Peyer's patch (tissue), 4 donors: ENCODE results near the gene BMP2K. TPM values are rescaled to one million over a fixed set of nuclear protein-coding genes. Genes with fewer than 3 reads are reported as not detected.

Experiments used
- DNase-seq, 3 donors: peaks; one replicate each; pipeline ENCODE4 v3.0.0-alpha.2; 2017 to 2019
- H3K27ac ChIP-seq, 4 donors: fragments of 200-600 bp; sonication (generic); one replicate each; pipeline ENCODE4 v1.5.1; 2016 to 2019
- H3K27me3 ChIP-seq, 2 donors: fragments of 200-600 bp; sonication (generic); one replicate each; pipeline ENCODE4 v1.5.1; 2019
- H3K36me3 ChIP-seq, 3 donors: fragments of 200-600 bp; sonication (generic); one replicate each; pipeline ENCODE4 v1.5.1; 2016 to 2019
- H3K4me1 ChIP-seq, 4 donors: fragments of 200-600 bp; sonication (generic); one replicate each; pipeline ENCODE4 v1.5.1; 2016 to 2019
- H3K4me3 ChIP-seq, 4 donors: fragments of 200-600 bp; sonication (generic); 1 replicate in 3 of 4; 2 replicates in 1 of 4; pipeline ENCODE4 v1.5.1; 2016 to 2019; ENCODE audit warnings: mild to moderate bottlenecking in 1 of 4
- H3K9me3 ChIP-seq, 4 donors: fragments of 200-600 bp; sonication (generic); one replicate each; pipeline ENCODE4 v1.5.1; 2016 to 2019; ENCODE audit warnings: mild to moderate bottlenecking in 1 of 4
- CTCF ChIP-seq, 6 experiments: fragments of 450-650 bp in 4 of 6; fragments of 200-600 bp in 2 of 6; sonication (generic) in 1 of 6; IDR thresholded peaks; one replicate each; pipeline ENCODE4 v1.5.1; 2017 to 2019; ENCODE audit warnings: antibody characterized with exemption in 6 of 6, mild to moderate bottlenecking in 3 of 6, moderate library complexity in 1 of 6
- POLR2A ChIP-seq, 2 donors: fragments of 450-650 bp; IDR thresholded peaks; one replicate each; pipeline ENCODE4 v1.5.1; 2017; ENCODE audit warnings: antibody characterized with exemption in 2 of 2, mild to moderate bottlenecking in 2 of 2, moderate library complexity in 2 of 2
- total RNA-seq, 4 donors: library from RNA; depleted of rRNA; stranded (reverse); fragments of >200 nt; gene quantifications; one replicate each; pipeline ENCODE4 v1.1.0, GENCODE V29; 2016

Gene BMP2K
- total RNA-seq, 4 donors from 2014 or later, result 69.5 to 92.4 (median 78.6) TPM

GRCh38 chr4:78845472-78845871, 69.3 kb downstream of the BMP2K start:
- no peak overlapping the region for H3K4me3 ChIP-seq
- H3K27ac ChIP-seq, result no peak overlapping the region
- H3K9me3 ChIP-seq, result no peaks in the 10 kb centered on the region
- H3K4me1 ChIP-seq, result no peaks in the 10 kb centered on the region
- DNase-seq, result no peak
- no peak for TF ChIP-seq CTCF (IDR thresholded peaks at IDR 0.05)
- TF ChIP-seq POLR2A (IDR thresholded peaks at IDR 0.05), result no peak
- H3K36me3 ChIP-seq, result no peaks in the 10 kb centered on the region
- H3K27me3 ChIP-seq, result no peaks in the 10 kb centered on the region

GRCh38 chr4:78846258-78846657, 70.1 kb downstream of the BMP2K start:
- DNase-seq, result no peak
- Histone ChIP-seq H3K9me3 (no peaks in the 10 kb centered on the region), H3K27ac (no peak overlapping the region), H3K36me3 (peaks cover 0 to 5% (median 0%) of the 10 kb centered on the region in 3 donors), H3K4me1 (no peaks in the 10 kb centered on the region), H3K4me3 (no peak overlapping the region), H3K27me3 (no peaks in the 10 kb centered on the region)
- TF ChIP-seq POLR2A (IDR thresholded peaks at IDR 0.05) (no peak), CTCF (IDR thresholded peaks at IDR 0.05) (no peak)

GRCh38 chr4:78862314-78862737, 86.2 kb downstream of the BMP2K start:
- no peak overlapping the region for H3K27ac ChIP-seq
- no peak for DNase-seq
- no peak overlapping the region for H3K4me3 ChIP-seq
- no peaks in the 10 kb centered on the region for H3K9me3 ChIP-seq
- H3K4me1 ChIP-seq, result peaks cover 0 to 15% (median 0%) of the 10 kb centered on the region in 4 donors
- H3K36me3 ChIP-seq, result peaks cover 0 to 38% (median 0%) of the 10 kb centered on the region in 3 donors
- H3K27me3 ChIP-seq, result no peaks in the 10 kb centered on the region
- no peak for TF ChIP-seq CTCF (IDR thresholded peaks at IDR 0.05)
- TF ChIP-seq POLR2A (IDR thresholded peaks at IDR 0.05), result no peak

DNA sequence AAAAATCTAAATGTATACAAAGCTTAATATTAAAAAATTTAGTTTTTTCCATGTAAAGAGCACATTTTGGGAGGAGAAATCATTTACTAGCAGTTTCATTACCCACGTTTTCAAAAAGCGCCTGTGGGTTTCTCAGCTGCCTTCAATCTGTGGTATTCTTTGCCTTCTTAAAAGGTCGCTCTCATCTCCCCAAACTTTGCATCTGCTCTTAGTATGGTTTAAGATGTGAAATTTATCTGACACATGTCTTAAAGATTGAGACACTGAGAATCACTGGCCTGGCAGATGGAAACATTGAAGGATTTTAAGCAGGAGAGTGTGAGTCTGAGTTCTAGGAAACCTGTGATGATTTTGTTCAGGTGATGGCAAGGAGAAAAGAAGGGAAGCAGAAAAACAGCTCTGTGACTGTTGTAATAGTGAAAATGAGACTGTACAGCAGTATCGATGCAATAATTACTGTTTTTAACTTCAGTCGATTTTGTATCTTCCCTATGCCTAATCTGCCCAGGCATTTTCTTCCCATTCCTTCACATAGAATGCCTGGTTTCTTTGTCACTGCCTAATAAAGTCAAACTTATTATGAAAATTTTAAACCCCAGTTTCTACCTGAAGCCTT, 87.2 kb downstream of the BMP2K start:
- Histone ChIP-seq H3K4me1 (peaks cover 0 to 15% (median 0%) of the 10 kb centered on the region in 4 donors), H3K36me3 (peaks cover 0 to 48% (median 0%) of the 10 kb centered on the region in 3 donors), H3K9me3 (no peaks in the 10 kb centered on the region), H3K27ac (peak overlapping the region in 1 of 4 donors; percentile 19), H3K27me3 (no peaks in the 10 kb centered on the region), H3K4me3 (no peak overlapping the region)
- TF ChIP-seq CTCF (IDR thresholded peaks at IDR 0.05), result no peak
- no peak for TF ChIP-seq POLR2A (IDR thresholded peaks at IDR 0.05)
- DNase-seq, result no peak

DNA sequence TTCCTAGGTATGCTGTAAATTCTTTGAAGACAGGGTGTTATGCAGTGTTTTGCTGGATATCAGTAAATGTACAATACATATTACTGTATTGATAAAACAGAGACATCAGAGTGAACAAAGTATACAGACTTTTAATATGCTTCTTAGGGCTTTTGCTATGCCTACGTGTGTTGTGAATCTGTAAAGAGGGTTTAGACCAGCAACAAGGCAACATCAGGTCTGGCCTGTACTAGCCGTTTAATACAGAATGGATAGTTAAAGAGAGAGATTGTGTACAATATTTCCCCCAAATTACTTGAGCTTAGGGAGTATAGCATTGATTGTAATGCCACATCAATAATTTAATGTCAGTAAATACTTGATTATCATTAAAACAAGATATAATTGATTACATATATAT, 87.8 kb downstream of the BMP2K start:
- Histone ChIP-seq H3K4me1 (peaks cover 0 to 15% (median 0%) of the 10 kb centered on the region in 4 donors), H3K36me3 (peaks cover 0 to 54% (median 0%) of the 10 kb centered on the region in 3 donors), H3K27ac (peak overlapping the region in 1 of 4 donors; percentile 19)

More for the DNA sequence above, 87.8 kb downstream of the BMP2K start:
- TF ChIP-seq POLR2A (IDR thresholded peaks at IDR 0.05) (no peak), CTCF (IDR thresholded peaks at IDR 0.05) (no peak)
- no peaks in the 10 kb centered on the region for H3K9me3 ChIP-seq
- H3K27me3 ChIP-seq, result no peaks in the 10 kb centered on the region
- no peak overlapping the region for H3K4me3 ChIP-seq
- no peak for DNase-seq
